ENCODE results near the gene MTRF1.
"Not testable (repeated sequence)": the region's sequence is repeated elsewhere in the genome, so short reads cannot be mapped to it uniquely, and the experiment has no call there.

MTRF1 gene

DNA sequence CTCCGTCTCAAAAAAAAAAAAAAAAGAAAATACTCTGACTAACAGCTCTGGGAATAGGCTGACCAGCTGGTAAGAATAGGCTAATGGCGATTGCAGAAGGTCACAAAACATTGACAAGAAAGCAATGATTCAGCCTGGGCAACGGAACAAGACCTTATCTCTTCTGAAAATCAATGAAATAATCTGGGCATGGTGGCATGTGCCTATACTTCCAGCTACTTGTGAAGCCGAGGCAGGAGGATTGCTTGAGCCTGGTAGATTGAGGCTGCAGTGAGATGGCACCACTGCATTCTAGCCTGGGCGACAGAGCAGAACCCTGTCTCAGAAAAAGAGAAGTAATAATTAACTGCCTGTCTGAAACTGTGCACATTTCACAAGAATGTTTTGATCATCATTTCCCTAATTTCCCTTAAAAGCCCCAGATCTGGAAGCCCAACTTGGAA is 18.8 kb upstream of the MTRF1 start:
- in situ Hi-C loops (cut with MboI; ENCODE audit: low sequenced_read_pairs, unreplicated experiment), result no loop called here
- no peak for DNase-seq (ENCODE audit: low spot score)
- TF ChIP-seq, protein P1, sequence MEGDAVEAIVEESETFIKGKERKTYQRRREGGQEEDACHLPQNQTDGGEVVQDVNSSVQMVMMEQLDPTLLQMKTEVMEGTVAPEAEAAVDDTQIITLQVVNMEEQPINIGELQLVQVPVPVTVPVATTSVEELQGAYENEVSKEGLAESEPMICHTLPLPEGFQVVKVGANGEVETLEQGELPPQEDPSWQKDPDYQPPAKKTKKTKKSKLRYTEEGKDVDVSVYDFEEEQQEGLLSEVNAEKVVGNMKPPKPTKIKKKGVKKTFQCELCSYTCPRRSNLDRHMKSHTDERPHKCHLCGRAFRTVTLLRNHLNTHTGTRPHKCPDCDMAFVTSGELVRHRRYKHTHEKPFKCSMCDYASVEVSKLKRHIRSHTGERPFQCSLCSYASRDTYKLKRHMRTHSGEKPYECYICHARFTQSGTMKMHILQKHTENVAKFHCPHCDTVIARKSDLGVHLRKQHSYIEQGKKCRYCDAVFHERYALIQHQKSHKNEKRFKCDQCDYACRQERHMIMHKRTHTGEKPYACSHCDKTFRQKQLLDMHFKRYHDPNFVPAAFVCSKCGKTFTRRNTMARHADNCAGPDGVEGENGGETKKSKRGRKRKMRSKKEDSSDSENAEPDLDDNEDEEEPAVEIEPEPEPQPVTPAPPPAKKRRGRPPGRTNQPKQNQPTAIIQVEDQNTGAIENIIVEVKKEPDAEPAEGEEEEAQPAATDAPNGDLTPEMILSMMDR (IDR thresholded peaks at IDR 0.05; ENCODE audit: borderline replicate concordance, control extremely low read depth, extremely low read depth, insufficient read depth, missing control alignments), result no peak

DNA sequence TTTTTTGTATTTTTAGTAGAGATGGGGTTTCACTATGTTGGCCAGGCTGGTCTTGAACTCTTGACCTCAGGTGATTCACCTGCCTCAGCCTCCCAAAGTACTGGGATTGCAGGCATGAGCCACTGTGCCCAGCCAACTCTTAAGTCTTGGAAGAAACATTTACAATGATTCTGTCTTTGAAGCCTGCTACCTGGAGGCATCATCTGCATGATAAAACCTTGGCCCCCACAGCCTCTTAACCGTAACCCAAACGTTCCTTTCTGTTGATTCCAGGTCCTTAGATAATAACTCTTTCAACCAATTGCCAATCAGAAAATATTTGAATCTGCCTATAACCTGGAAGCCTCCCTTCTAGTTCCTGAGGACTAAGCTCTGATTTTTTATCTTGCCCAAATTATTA is 15.8 kb upstream of the MTRF1 start:
- in situ Hi-C loops (cut with MboI; ENCODE audit: low sequenced_read_pairs, unreplicated experiment); DNase-seq (ENCODE audit: low spot score): not testable (repeated sequence)

DNA sequence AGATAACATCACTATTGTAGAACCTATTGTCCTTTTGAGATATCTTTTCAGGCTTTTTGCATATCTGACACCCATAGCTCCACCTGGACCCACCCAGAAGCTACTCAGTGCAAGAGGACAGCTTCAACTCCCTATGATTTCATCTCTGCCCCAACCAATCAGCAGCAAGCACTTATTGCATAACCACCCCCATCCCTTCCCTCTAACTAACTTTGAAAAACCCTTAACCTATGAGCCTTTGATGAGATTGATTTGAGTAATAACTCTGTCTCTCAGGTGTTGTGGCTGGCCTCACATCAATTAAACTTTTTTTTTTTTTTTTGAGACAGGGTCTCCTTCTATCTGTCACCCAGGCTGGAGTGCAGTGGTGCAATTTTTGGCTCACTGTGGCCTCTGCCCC is 13.4 kb upstream of the MTRF1 start:
- no peak for DNase-seq (ENCODE audit: low spot score)
- TF ChIP-seq, protein P1 (IDR thresholded peaks at IDR 0.05; ENCODE audit: borderline replicate concordance, control extremely low read depth, extremely low read depth, insufficient read depth, missing control alignments), result no peak
- in situ Hi-C loops (cut with MboI; ENCODE audit: low sequenced_read_pairs, unreplicated experiment), result no loop called here

DNA sequence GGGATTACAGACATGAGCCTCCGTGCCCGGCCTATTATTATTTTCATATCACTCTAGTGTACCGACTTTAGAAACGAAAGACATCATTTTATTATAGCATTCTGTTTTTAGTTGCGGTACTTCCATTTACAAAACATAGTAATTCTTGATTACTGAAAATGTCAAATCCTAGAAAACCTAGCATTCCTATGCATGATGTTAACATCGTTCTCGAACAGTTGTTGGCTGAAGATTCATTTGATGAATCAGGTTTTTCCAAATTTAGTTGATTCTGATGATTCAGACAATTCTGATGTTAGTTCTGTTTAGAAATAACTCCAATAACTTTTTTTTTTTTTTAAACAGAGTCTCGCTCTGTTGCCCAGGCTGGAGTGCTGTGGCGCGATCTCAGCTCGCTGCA is 11.5 kb upstream of the MTRF1 start:
- TF ChIP-seq, protein P1 (IDR thresholded peaks at IDR 0.05; ENCODE audit: borderline replicate concordance, control extremely low read depth, extremely low read depth, insufficient read depth, missing control alignments), result no peak
- in situ Hi-C loops (cut with MboI; ENCODE audit: low sequenced_read_pairs, unreplicated experiment), result no loop called here

DNA sequence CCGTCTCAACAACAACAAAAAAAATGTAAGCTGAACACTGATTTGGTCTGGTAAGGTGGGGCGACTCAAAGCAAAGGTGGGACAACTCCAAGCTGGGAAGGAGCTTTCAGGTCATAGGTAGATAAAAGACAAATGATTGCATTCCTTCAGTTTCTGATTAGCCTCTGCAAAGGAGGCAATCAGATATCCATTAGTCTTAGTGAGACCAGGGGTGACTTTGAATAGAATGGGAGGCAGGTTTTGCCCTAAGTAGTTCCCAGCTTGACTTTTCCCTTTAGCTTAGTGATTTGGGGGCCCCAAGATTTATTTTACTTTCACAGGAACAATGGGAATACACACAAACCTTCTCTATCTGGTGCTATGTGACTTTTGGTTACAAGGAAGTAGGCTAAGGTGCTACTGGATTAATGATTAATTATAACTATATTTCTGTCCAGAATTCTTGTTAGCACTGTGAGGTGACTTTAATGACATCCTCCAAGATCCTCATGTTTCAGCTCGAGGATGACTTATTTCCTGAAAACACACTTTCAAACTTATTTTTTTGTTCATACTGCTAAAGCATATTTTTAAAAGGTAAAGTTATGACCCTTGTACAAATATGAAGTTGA is 10.6 kb upstream of the MTRF1 start:
- in situ Hi-C loops (cut with MboI; ENCODE audit: low sequenced_read_pairs, unreplicated experiment), result no loop called here
- TF ChIP-seq, protein P1 (IDR thresholded peaks at IDR 0.05; ENCODE audit: borderline replicate concordance, control extremely low read depth, extremely low read depth, insufficient read depth, missing control alignments), result no peak
- DNase-seq (ENCODE audit: low spot score), result no peak

More for the DNA sequence above, 11.5 kb upstream of the MTRF1 start:
- no peak for DNase-seq (ENCODE audit: low spot score)

DNA sequence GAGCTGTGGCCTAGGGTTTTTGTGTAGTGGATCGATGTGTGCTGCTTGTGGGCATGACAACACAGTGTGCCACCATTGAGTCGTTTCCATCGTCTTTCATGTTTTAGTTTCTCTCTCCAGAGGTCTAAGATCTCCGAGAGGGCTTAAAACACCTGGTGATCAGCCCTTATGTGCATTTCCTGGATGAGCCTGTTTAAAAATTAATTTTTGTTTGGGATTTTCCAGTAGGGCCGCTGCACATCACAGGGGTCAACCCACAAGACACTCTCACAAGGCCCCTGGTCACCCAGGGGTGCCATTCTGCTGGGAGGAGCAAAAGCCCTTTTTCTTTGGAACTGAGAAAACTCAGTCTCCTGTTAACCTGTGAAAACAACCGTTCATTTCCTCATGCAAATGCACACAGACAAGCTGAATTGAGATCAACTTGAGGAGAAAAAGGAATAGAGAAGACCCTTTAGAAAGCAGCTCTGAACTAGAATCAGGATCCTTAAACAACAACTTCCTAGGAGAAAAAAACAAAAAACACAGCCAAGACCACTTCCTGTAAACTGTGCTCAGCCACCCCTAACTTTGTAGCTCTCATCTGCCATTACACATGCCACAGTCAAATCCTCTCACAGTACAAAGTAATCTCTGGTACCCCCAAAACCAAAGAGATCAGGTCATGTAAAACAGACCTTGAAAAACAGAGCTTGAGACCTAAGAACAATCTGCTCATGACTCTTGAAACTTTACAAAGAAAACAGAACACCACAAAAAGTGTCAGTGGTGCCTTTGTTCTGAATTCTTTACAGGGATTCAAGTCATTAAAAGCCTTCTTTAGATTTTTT is 8.3 kb upstream of the MTRF1 start:
- TF ChIP-seq, protein P1 (IDR thresholded peaks at IDR 0.05; ENCODE audit: borderline replicate concordance, control extremely low read depth, extremely low read depth, insufficient read depth, missing control alignments), result no peak
- DNase-seq (ENCODE audit: low spot score), result no peak
- in situ Hi-C loops (cut with MboI; ENCODE audit: low sequenced_read_pairs, unreplicated experiment), result no loop called here

DNA sequence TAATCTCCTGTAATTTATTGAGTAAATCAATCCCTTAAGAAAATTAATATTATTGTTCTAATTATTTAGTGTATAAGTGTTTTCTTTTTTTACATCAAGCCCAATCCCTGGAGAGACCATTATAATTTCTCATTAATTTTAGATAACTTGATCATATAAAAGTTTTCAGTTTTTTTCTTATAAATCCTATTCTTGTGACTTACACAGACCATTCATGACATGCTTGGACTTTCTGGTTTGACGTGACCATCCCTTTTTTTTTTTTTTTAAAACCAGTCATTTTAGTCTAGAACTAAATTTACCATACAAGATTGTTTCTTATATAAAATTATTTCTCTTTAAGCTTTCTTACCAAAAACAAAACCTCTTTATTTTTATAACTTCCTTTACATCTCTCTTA is 5.4 kb upstream of the MTRF1 start:
- in situ Hi-C loops (cut with MboI; ENCODE audit: low sequenced_read_pairs, unreplicated experiment), result no loop called here
- DNase-seq (ENCODE audit: low spot score), result no peak

More for the DNA sequence above, 5.4 kb upstream of the MTRF1 start:
- TF ChIP-seq, protein P1 (IDR thresholded peaks at IDR 0.05; ENCODE audit: borderline replicate concordance, control extremely low read depth, extremely low read depth, insufficient read depth, missing control alignments), result no peak

All from GM13976 (cell line).